DND-41 (cell line): ENCODE data around the gene USP28.

Experiments
- ATAC-seq: fragments of 200-7000 bp; cut with Tn5 transposase; 3 replicates; pipeline ENCODE4 v1.9.1; 2021; ENCODE audit warnings: low read depth; ENCODE audit not compliant: insufficient read depth
- DNase-seq: peaks from one replicate; pipeline ENCODE4 v3.0.0-alpha.2; 2020
- H2AFZ ChIP-seq: 2 replicates; pipeline ENCODE4 v1.6.0; 2012; ENCODE audit warnings: low read depth, low read length
- H3K27ac ChIP-seq: 2 replicates; pipeline ENCODE4 v1.5.1; 2012; ENCODE audit warnings: low read length, inconsistent platforms
- H3K27me3 ChIP-seq: fragments of 200-600 bp; sonication (generic); 2 replicates; pipeline ENCODE4 v1.6.0; 2012; ENCODE audit warnings: low read length, mild to moderate bottlenecking, inconsistent platforms; ENCODE audit not compliant: insufficient read depth, poor library complexity
- H3K36me3 ChIP-seq: 2 replicates; pipeline ENCODE4 v1.5.1; 2012; ENCODE audit warnings: low read length, inconsistent platforms; ENCODE audit not compliant: insufficient read depth
- H3K4me1 ChIP-seq: 2 replicates; pipeline ENCODE4 v1.5.1; 2012; ENCODE audit warnings: mild to moderate bottlenecking, low read length; ENCODE audit not compliant: insufficient read depth
- H3K4me2 ChIP-seq: 2 replicates; pipeline ENCODE4 v1.6.0; 2012; ENCODE audit warnings: mild to moderate bottlenecking, moderate library complexity, low read length, inconsistent platforms; ENCODE audit not compliant: insufficient read depth
- H3K4me3 ChIP-seq, 2 experiments: fragments of 200-600 bp in 1 of 2; shearing (Covaris generic) in 1 of 2; 2 replicates each; pipeline ENCODE4 v1.5.1; 2012 to 2016; ENCODE audit warnings: inconsistent platforms in 2 of 2, low read length in 2 of 2, mild to moderate bottlenecking in 2 of 2, low read depth in 1 of 2, moderate library complexity in 1 of 2
- H3K79me2 ChIP-seq: 2 replicates; pipeline ENCODE4 v1.6.0; 2012; ENCODE audit warnings: low read length, inconsistent platforms; ENCODE audit not compliant: insufficient read depth
- H3K9ac ChIP-seq: 2 replicates; pipeline ENCODE4 v1.6.0; 2012; ENCODE audit warnings: low read depth, mild to moderate bottlenecking, inconsistent platforms, low read length, moderate library complexity
- H3K9me3 ChIP-seq: 2 replicates; pipeline ENCODE4 v1.5.1; 2012; ENCODE audit warnings: low read length, moderate library complexity, mild to moderate bottlenecking, inconsistent platforms; ENCODE audit not compliant: insufficient read depth, severe bottlenecking
- H4K20me1 ChIP-seq: 2 replicates; pipeline ENCODE4 v1.6.0; 2012; ENCODE audit warnings: low read length; ENCODE audit not compliant: insufficient read depth
- CTCF ChIP-seq: IDR thresholded peaks from 2 replicates; pipeline ENCODE4 v1.5.1; 2012; ENCODE audit warnings: borderline replicate concordance, low read length, moderate library complexity, mild to moderate bottlenecking; ENCODE audit not compliant: poor library complexity, severe bottlenecking; ENCODE audit errors: extremely low read depth
- EZH2 ChIP-seq: IDR thresholded peaks from 3 replicates; pipeline ENCODE4 v1.6.1; 2012; ENCODE audit warnings: borderline replicate concordance, low read depth, mild to moderate bottlenecking, moderate library complexity, low read length, inconsistent platforms; ENCODE audit not compliant: severe bottlenecking

Gene USP28

GRCh38 chr11:113855803-113856202, 19.6 kb downstream of the USP28 start:
- Histone ChIP-seq H3K36me3 (peaks cover 9% of the 10 kb centered on the region), H3K79me2 (no peaks in the 10 kb centered on the region; the same call in 1 of the 2 replicates), H3K4me2 (no peak overlapping the region), H3K4me1 (peaks cover 6% of the 10 kb centered on the region), H3K9ac (no peak overlapping the region), H3K4me3 (no peak overlapping the region), H3K27ac (no peak overlapping the region), H3K9me3 (no peaks in the 10 kb centered on the region), H4K20me1 (no peaks in the 10 kb centered on the region; the same call in 1 of the 2 replicates), H2AFZ (no peak overlapping the region), H3K27me3 (no peaks in the 10 kb centered on the region)
- ATAC-seq (no peak), DNase-seq (no peak)
- no peak for TF ChIP-seq EZH2
- TF ChIP-seq CTCF = no peak

DNA sequence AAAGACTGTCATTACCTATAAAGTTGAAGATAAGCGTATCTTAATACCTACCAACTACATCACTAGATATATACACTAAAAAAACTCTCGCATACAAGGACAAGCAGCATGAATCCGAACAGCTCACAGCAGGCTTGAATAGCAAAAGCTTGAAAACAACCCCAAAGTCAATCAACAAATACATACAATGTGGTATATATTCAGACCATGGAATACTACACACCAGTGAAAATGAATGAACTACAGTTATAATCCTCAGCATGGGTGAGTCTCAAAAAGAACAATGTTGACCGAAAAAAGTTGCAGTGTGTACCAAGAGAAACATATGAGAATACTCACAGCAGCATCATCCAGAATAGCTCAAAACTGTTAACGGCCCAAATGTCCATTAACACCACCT, 25.2 kb downstream of the USP28 start:
- H4K20me1 ChIP-seq = no peaks in the 10 kb centered on the region
- no peak for ATAC-seq
- no peaks in the 10 kb centered on the region for H3K4me1 ChIP-seq
- DNase-seq = no peak
- H3K27ac ChIP-seq = no peak overlapping the region
- no peak overlapping the region for H3K4me2 ChIP-seq
- H2AFZ ChIP-seq = no peak overlapping the region
- no peak overlapping the region for H3K4me3 ChIP-seq
- no peaks in the 10 kb centered on the region for H3K27me3 ChIP-seq
- no peaks in the 10 kb centered on the region for H3K9me3 ChIP-seq
- H3K36me3 ChIP-seq = peaks cover 26% of the 10 kb centered on the region
- TF ChIP-seq CTCF (no peak), EZH2 (no peak)
- no peaks in the 10 kb centered on the region for H3K79me2 ChIP-seq
- H3K9ac ChIP-seq = no peak overlapping the region

GRCh38 chr11:113849713-113850112, 25.7 kb downstream of the USP28 start:
- Histone ChIP-seq H3K79me2 (no peaks in the 10 kb centered on the region), H3K4me2 (no peak overlapping the region), H3K9me3 (no peaks in the 10 kb centered on the region), H3K27me3 (no peaks in the 10 kb centered on the region), H4K20me1 (no peaks in the 10 kb centered on the region), H3K4me1 (no peaks in the 10 kb centered on the region), H3K4me3 (no peak overlapping the region), H3K27ac (no peak overlapping the region), H3K36me3 (peaks cover 26% of the 10 kb centered on the region), H3K9ac (no peak overlapping the region), H2AFZ (no peak overlapping the region)
- no peak for ATAC-seq
- no peak for DNase-seq
- TF ChIP-seq EZH2 (no peak), CTCF (no peak)

GRCh38 chr11:113847580-113847979, 27.8 kb downstream of the USP28 start:
- Histone ChIP-seq H3K9me3 (no peaks in the 10 kb centered on the region), H3K4me3 (no peak overlapping the region), H4K20me1 (no peaks in the 10 kb centered on the region), H3K27me3 (no peaks in the 10 kb centered on the region), H3K9ac (no peak overlapping the region), H2AFZ (no peak overlapping the region), H3K27ac (no peak overlapping the region), H3K36me3 (peaks cover 26% of the 10 kb centered on the region), H3K4me1 (no peaks in the 10 kb centered on the region), H3K4me2 (no peak overlapping the region), H3K79me2 (no peaks in the 10 kb centered on the region)
- DNase-seq (no peak), ATAC-seq (no peak)
- TF ChIP-seq CTCF = no peak
- no peak for TF ChIP-seq EZH2
